Measurements from ENCODE around the gene DDX17. TPM values are rescaled to one million over a fixed set of nuclear protein-coding genes. Genes with fewer than 3 reads are reported as not detected.

DDX17 gene
- total and polyA plus RNA-seq, 10 of the 15 experiments (the other 5 are each of a cell fraction or from before 2014, with no cell fraction given): 25.2 to 778 (median 266) TPM

DNA sequence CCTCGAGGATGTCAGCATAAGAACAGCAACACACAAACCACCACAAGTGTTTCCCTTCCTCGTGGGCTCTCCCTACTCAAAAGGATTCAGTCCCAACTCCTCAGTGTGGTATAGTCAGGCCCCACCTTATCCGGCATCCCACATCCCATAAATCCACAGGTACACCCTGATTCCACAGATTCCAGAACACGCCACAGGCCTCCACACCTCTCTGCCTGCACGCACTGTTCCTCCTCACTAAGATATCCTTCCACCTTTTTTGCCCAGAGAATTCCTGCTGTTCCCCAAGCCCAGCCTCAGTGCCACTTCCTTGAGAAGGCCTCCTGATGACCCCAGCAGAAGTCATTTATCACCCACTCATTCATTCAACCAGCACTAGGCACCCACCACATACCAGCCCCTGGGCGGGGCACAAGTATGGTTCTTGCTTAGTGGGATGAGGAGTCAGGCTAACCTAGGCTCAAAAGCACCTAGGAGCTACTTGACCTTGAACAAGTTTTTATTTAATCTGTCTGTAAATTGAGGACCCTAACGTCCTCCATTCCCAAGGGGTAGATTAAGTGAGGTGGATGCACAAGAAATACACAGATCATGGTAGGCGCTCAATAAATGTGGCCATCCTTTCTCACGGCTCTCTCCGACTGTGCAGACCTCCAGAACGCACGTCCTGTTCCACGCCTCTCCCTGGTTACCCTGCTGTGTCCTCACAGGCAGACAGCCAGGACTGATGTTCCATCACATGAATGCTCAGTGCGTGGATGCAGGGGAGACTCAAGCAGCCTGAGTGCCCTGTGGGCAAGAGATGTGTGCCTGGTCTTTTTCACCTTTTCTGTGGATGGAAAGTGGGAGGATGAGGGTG, 49.0 kb downstream of the DDX17 start:
- BruUV-seq (replicated peaks): no TSS peak
- Histone ChIP-seq H3K27ac (ENCODE audit: control insufficient read depth, insufficient read depth) (no peak overlapping the region), H3K9ac (ENCODE audit: control insufficient read depth, insufficient read depth, low read length) (no peak overlapping the region), H3K4me1 (ENCODE audit: control insufficient read depth, insufficient read depth, low read length) (peaks cover 6% of the 10 kb centered on the region; the same call in 1 of the 2 replicates), H3K27me3 (replicated peaks in 1 of 2; ENCODE audit: control insufficient read depth in 2 of 2, insufficient read depth in 2 of 2, low read length in 1 of 2) (peaks cover 20 to 22% of the 10 kb centered on the region in 2 experiments), H3K79me2 (ENCODE audit: control insufficient read depth, insufficient read depth, low read length) (no peaks in the 10 kb centered on the region), H4K20me1 (ENCODE audit: control insufficient read depth, insufficient read depth) (peaks cover 3% of the 10 kb centered on the region; the same call in 1 of the 2 replicates), H3K4me2 (ENCODE audit: control insufficient read depth, insufficient read depth) (no peak overlapping the region), H3K36me3 (ENCODE audit: control insufficient read depth in 2 of 2, insufficient read depth in 2 of 2, low read length in 1 of 2) (no peaks in the 10 kb centered on the region), H3K9me3 (replicated peaks; ENCODE audit: control insufficient read depth, insufficient read depth, low read length) (no peaks in the 10 kb centered on the region), H3K4me3 (no peak overlapping the region), H2AFZ (ENCODE audit: control insufficient read depth, low read depth, low read length) (no peak overlapping the region)
- ChIA-PET CTCF (no interaction called here), SMC1A (ENCODE audit: uncharacterized antibody, unreplicated experiment) (no interaction called here), RAD21 (ENCODE audit: unreplicated experiment) (no interaction called here), POLR2A (no interaction called here)
- WGBS (ENCODE audit: insufficient coverage, insufficient replicate concordance, low lambda C conversion rate, missing lambda C conversion rate): 60% methylated on average over 14 of the region's 14 CpGs
- ATAC-seq (no peak), DNase-seq (ENCODE audit: low read depth, low spot score) (no peak), FAIRE-seq (no peak)
- TF ChIP-seq KDM1A (IDR thresholded peaks at IDR 0.05; ENCODE audit: borderline replicate concordance): no peak
- intact Hi-C loops (cut with micrococcal nuclease; ENCODE audit: unreplicated experiment): no loop called here
- in situ Hi-C loops (cut with MboI): no loop called here

DNA sequence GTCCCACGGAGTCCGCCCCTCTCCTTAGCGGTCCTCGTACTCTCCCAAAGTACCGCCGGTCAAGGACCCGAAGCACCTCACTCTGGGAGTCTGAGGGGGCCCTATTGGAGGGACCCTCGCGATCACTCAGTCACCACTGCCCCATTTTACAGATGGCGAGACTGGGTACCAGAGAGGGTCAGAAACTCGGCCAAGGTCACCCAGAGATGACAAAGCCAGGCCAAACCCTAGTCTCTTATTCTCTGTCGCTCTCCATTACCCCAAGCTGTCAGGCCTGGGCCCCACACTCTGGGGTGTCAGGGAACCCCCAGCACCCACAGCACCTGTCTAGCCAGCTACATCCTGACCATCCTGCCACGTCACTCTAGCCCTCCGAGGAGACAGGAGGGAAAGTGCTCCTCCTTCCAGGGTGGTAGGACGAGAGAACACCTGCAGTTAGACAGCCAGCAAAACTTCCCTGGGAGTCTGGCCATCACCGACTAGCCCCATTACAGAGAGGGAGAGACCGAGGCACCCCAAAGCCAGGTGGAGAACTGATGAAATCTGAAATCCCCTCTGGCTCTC, 49.8 kb downstream of the DDX17 start:
- no peaks in the 10 kb centered on the region for H3K79me2 ChIP-seq (ENCODE audit: control insufficient read depth, insufficient read depth, low read length)
- H3K36me3 ChIP-seq (ENCODE audit: control insufficient read depth in 2 of 2, insufficient read depth in 2 of 2, low read length in 1 of 2): no peaks in the 10 kb centered on the region
- no peaks in the 10 kb centered on the region for H3K9me3 ChIP-seq (replicated peaks; ENCODE audit: control insufficient read depth, insufficient read depth, low read length)
- H3K27me3 ChIP-seq (replicated peaks in 1 of 2; ENCODE audit: control insufficient read depth in 2 of 2, insufficient read depth in 2 of 2, low read length in 1 of 2): peaks cover 20 to 21% of the 10 kb centered on the region in 2 experiments
- ChIA-PET RAD21 (ENCODE audit: unreplicated experiment) (no interaction called here), POLR2A (no interaction called here), CTCF (no interaction called here), SMC1A (ENCODE audit: uncharacterized antibody, unreplicated experiment) (no interaction called here)
- no peak for TF ChIP-seq NR2C1 (IDR thresholded peaks at IDR 0.05)
- TF ChIP-seq, protein P1, sequence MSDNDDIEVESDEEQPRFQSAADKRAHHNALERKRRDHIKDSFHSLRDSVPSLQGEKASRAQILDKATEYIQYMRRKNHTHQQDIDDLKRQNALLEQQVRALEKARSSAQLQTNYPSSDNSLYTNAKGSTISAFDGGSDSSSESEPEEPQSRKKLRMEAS (IDR thresholded peaks at IDR 0.05; ENCODE audit: low read depth, low read length): no peak
- TF ChIP-seq MXI1 (IDR thresholded peaks at IDR 0.05; ENCODE audit: low read depth, low read length): no peak
- TF ChIP-seq, protein P2, sequence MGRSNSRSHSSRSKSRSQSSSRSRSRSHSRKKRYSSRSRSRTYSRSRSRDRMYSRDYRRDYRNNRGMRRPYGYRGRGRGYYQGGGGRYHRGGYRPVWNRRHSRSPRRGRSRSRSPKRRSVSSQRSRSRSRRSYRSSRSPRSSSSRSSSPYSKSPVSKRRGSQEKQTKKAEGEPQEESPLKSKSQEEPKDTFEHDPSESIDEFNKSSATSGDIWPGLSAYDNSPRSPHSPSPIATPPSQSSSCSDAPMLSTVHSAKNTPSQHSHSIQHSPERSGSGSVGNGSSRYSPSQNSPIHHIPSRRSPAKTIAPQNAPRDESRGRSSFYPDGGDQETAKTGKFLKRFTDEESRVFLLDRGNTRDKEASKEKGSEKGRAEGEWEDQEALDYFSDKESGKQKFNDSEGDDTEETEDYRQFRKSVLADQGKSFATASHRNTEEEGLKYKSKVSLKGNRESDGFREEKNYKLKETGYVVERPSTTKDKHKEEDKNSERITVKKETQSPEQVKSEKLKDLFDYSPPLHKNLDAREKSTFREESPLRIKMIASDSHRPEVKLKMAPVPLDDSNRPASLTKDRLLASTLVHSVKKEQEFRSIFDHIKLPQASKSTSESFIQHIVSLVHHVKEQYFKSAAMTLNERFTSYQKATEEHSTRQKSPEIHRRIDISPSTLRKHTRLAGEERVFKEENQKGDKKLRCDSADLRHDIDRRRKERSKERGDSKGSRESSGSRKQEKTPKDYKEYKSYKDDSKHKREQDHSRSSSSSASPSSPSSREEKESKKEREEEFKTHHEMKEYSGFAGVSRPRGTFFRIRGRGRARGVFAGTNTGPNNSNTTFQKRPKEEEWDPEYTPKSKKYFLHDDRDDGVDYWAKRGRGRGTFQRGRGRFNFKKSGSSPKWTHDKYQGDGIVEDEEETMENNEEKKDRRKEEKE (IDR thresholded peaks at IDR 0.05): no peak
- no peak for FAIRE-seq
- H3K27ac ChIP-seq (ENCODE audit: control insufficient read depth, insufficient read depth): no peak overlapping the region
- no peak overlapping the region for H2AFZ ChIP-seq (ENCODE audit: control insufficient read depth, low read depth, low read length)
- in situ Hi-C loops (cut with MboI) (no loop called here), intact Hi-C loops (cut with micrococcal nuclease; ENCODE audit: unreplicated experiment) (no loop called here)
- no peak overlapping the region for H3K9ac ChIP-seq (ENCODE audit: control insufficient read depth, insufficient read depth, low read length)
- H3K4me2 ChIP-seq (ENCODE audit: control insufficient read depth, insufficient read depth): no peak overlapping the region
- no peak for DNase-seq (ENCODE audit: low read depth, low spot score)
- H3K4me3 ChIP-seq: no peak overlapping the region
- BruUV-seq (replicated peaks): no TSS peak
- 40% methylated on average over 17 of the region's 17 CpGs for WGBS (ENCODE audit: insufficient coverage, insufficient replicate concordance, low lambda C conversion rate, missing lambda C conversion rate)
- H4K20me1 ChIP-seq (ENCODE audit: control insufficient read depth, insufficient read depth): peaks cover 3% of the 10 kb centered on the region; the same call in 1 of the 2 replicates
- peaks cover 6% of the 10 kb centered on the region; the same call in 1 of the 2 replicates for H3K4me1 ChIP-seq (ENCODE audit: control insufficient read depth, insufficient read depth, low read length)
- no peak for ATAC-seq
